ENCODE measurements around the gene CTSD. TPM values are rescaled to one million over a fixed set of nuclear protein-coding genes. Genes with fewer than 3 reads are reported as not detected.

Gene CTSD
- total and polyA plus RNA-seq, 2 of the 8 experiments (the other 6 are each of a cell fraction or from before 2014, with no cell fraction given) = 169 to 173 TPM

DNA sequence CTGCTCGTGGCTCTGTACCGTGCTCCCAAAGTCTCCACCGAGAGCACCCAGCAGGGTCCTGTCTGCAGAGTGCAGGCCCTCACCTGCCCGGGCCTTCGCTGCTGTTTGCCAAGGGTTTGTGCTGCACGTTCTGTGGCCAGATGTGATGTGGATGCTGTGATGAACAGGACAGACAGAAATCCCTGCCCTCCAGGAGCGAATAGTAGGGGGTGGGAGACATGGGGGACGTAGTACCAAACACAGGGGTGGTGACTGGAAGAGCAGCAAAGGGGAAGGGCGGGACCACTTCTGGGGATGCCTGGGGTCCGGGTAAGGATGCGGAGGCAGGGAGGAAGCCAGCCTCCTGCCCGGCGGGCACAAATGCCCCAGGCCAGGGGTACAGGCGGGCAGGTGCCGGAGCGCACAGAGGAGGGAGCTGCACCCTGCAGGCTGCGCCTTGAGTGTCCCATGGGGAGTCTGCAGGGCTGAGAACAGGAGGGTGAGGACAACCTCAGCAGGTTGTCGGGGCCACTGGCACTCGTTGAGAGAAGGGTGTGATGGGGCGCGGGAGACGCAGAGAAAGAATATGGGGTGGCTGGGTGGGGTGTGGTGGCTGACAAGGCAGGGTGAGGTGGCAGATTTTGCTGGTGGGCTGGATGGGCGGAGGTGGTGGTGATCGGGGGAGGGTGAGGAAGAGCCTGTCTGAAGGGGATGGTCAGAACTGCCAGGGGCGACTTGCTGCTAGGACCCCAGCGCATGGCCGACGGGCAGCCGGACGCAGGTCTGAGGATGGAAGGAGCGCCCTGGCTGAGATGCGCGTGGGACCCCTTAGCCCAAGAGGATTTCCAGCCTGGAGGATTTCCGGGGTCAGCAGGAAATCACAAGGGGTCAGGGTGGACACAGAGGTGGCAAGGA lies 16.3 kb upstream of the CTSD start (continued):
- TF ChIP-seq, protein P1, sequence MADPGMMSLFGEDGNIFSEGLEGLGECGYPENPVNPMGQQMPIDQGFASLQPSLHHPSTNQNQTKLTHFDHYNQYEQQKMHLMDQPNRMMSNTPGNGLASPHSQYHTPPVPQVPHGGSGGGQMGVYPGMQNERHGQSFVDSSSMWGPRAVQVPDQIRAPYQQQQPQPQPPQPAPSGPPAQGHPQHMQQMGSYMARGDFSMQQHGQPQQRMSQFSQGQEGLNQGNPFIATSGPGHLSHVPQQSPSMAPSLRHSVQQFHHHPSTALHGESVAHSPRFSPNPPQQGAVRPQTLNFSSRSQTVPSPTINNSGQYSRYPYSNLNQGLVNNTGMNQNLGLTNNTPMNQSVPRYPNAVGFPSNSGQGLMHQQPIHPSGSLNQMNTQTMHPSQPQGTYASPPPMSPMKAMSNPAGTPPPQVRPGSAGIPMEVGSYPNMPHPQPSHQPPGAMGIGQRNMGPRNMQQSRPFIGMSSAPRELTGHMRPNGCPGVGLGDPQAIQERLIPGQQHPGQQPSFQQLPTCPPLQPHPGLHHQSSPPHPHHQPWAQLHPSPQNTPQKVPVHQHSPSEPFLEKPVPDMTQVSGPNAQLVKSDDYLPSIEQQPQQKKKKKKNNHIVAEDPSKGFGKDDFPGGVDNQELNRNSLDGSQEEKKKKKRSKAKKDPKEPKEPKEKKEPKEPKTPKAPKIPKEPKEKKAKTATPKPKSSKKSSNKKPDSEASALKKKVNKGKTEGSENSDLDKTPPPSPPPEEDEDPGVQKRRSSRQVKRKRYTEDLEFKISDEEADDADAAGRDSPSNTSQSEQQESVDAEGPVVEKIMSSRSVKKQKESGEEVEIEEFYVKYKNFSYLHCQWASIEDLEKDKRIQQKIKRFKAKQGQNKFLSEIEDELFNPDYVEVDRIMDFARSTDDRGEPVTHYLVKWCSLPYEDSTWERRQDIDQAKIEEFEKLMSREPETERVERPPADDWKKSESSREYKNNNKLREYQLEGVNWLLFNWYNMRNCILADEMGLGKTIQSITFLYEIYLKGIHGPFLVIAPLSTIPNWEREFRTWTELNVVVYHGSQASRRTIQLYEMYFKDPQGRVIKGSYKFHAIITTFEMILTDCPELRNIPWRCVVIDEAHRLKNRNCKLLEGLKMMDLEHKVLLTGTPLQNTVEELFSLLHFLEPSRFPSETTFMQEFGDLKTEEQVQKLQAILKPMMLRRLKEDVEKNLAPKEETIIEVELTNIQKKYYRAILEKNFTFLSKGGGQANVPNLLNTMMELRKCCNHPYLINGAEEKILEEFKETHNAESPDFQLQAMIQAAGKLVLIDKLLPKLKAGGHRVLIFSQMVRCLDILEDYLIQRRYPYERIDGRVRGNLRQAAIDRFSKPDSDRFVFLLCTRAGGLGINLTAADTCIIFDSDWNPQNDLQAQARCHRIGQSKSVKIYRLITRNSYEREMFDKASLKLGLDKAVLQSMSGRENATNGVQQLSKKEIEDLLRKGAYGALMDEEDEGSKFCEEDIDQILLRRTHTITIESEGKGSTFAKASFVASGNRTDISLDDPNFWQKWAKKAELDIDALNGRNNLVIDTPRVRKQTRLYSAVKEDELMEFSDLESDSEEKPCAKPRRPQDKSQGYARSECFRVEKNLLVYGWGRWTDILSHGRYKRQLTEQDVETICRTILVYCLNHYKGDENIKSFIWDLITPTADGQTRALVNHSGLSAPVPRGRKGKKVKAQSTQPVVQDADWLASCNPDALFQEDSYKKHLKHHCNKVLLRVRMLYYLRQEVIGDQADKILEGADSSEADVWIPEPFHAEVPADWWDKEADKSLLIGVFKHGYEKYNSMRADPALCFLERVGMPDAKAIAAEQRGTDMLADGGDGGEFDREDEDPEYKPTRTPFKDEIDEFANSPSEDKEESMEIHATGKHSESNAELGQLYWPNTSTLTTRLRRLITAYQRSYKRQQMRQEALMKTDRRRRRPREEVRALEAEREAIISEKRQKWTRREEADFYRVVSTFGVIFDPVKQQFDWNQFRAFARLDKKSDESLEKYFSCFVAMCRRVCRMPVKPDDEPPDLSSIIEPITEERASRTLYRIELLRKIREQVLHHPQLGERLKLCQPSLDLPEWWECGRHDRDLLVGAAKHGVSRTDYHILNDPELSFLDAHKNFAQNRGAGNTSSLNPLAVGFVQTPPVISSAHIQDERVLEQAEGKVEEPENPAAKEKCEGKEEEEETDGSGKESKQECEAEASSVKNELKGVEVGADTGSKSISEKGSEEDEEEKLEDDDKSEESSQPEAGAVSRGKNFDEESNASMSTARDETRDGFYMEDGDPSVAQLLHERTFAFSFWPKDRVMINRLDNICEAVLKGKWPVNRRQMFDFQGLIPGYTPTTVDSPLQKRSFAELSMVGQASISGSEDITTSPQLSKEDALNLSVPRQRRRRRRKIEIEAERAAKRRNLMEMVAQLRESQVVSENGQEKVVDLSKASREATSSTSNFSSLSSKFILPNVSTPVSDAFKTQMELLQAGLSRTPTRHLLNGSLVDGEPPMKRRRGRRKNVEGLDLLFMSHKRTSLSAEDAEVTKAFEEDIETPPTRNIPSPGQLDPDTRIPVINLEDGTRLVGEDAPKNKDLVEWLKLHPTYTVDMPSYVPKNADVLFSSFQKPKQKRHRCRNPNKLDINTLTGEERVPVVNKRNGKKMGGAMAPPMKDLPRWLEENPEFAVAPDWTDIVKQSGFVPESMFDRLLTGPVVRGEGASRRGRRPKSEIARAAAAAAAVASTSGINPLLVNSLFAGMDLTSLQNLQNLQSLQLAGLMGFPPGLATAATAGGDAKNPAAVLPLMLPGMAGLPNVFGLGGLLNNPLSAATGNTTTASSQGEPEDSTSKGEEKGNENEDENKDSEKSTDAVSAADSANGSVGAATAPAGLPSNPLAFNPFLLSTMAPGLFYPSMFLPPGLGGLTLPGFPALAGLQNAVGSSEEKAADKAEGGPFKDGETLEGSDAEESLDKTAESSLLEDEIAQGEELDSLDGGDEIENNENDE (IDR thresholded peaks at IDR 0.05; ENCODE audit: insufficient replicate concordance, low read length) = no peak
- TF ChIP-seq BCL11A (IDR thresholded peaks at IDR 0.05; ENCODE audit: low read depth in 2 of 2, low read length in 2 of 2) = no peak
- TF ChIP-seq NRF1 (IDR thresholded peaks at IDR 0.05; ENCODE audit: low read depth, low read length) = no peak
- no peak for TF ChIP-seq JUND (IDR thresholded peaks at IDR 0.05; ENCODE audit: low read length)
- TF ChIP-seq, protein P2, sequence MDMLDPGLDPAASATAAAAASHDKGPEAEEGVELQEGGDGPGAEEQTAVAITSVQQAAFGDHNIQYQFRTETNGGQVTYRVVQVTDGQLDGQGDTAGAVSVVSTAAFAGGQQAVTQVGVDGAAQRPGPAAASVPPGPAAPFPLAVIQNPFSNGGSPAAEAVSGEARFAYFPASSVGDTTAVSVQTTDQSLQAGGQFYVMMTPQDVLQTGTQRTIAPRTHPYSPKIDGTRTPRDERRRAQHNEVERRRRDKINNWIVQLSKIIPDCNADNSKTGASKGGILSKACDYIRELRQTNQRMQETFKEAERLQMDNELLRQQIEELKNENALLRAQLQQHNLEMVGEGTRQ (IDR thresholded peaks at IDR 0.05; ENCODE audit: low read length) = no peak
- TF ChIP-seq BACH1 (IDR thresholded peaks at IDR 0.05; ENCODE audit: low read length) = no peak
